Measurements from ENCODE around the gene GPC6. TPM values are rescaled to one million over a fixed set of nuclear protein-coding genes. Genes with fewer than 3 reads are reported as not detected.

The GPC6 gene
- total RNA-seq, 1 donor from 2014 or later: 8.4 TPM

GRCh38 chr13:93364166-93364565, 137.6 kb downstream of the GPC6 start:
- intact Hi-C loops (cut with DNase I): no loop called here
- no peak overlapping the region for H3K4me3 ChIP-seq
- no peak for ATAC-seq
- H3K36me3 ChIP-seq: no peaks in the 10 kb centered on the region
- no peaks in the 10 kb centered on the region for H3K27me3 ChIP-seq
- DNase-seq: no peak
- H3K27ac ChIP-seq: no peak overlapping the region
- TF ChIP-seq, protein P1, sequence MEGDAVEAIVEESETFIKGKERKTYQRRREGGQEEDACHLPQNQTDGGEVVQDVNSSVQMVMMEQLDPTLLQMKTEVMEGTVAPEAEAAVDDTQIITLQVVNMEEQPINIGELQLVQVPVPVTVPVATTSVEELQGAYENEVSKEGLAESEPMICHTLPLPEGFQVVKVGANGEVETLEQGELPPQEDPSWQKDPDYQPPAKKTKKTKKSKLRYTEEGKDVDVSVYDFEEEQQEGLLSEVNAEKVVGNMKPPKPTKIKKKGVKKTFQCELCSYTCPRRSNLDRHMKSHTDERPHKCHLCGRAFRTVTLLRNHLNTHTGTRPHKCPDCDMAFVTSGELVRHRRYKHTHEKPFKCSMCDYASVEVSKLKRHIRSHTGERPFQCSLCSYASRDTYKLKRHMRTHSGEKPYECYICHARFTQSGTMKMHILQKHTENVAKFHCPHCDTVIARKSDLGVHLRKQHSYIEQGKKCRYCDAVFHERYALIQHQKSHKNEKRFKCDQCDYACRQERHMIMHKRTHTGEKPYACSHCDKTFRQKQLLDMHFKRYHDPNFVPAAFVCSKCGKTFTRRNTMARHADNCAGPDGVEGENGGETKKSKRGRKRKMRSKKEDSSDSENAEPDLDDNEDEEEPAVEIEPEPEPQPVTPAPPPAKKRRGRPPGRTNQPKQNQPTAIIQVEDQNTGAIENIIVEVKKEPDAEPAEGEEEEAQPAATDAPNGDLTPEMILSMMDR (IDR thresholded peaks at IDR 0.05): no peak
- H3K9me3 ChIP-seq: no peaks in the 10 kb centered on the region
- H3K4me1 ChIP-seq: no peaks in the 10 kb centered on the region

DNA sequence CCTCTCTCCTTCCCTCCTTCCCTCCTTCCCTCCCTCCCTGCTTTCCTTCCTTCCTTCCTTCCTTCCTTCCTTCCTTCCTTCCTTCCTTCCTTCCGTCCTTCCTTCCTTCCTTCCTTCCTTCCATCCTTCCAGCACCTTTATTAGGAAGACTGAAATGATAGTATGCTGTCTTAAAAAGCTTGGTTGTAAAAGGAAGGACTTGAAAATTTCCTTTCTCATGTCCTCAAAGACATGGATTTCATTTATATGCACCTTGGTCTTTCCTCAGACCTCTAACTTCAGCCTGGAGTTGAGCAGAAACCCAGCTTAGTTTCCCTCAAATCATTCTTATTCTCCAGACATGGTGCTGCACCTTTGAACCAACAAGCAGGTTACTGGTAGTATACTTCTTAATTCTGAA, 141.7 kb downstream of the GPC6 start:
- Histone ChIP-seq H3K4me1 (no peaks in the 10 kb centered on the region), H3K27ac (no peak overlapping the region), H3K4me3 (no peak overlapping the region), H3K27me3 (no peaks in the 10 kb centered on the region), H3K36me3 (no peaks in the 10 kb centered on the region), H3K9me3 (no peaks in the 10 kb centered on the region)
- DNase-seq (no peak), ATAC-seq (no peak)
- intact Hi-C loops (cut with DNase I): no loop called here
- TF ChIP-seq, protein P1 (IDR thresholded peaks at IDR 0.05): no peak

- TF ChIP-seq, protein P1 (IDR thresholded peaks at IDR 0.05): no peak
- H3K27me3 ChIP-seq: no peaks in the 10 kb centered on the region
- H3K9me3 ChIP-seq: no peaks in the 10 kb centered on the region
- H3K27ac ChIP-seq: no peak overlapping the region
- H3K4me1 ChIP-seq: no peaks in the 10 kb centered on the region
- no peak for ATAC-seq
- no peaks in the 10 kb centered on the region for H3K36me3 ChIP-seq
- no peak for DNase-seq
- no peak overlapping the region for H3K4me3 ChIP-seq
- intact Hi-C loops (cut with DNase I): no loop called here
These were observed 142.1 kb downstream of the GPC6 start for GRCh38 chr13:93368718-93369117.

GRCh38 chr13:93372856-93373255, 146.2 kb downstream of the GPC6 start:
- Histone ChIP-seq H3K4me3 (no peak overlapping the region), H3K4me1 (no peaks in the 10 kb centered on the region), H3K27me3 (no peaks in the 10 kb centered on the region), H3K27ac (no peak overlapping the region), H3K36me3 (no peaks in the 10 kb centered on the region), H3K9me3 (no peaks in the 10 kb centered on the region)
- intact Hi-C loops (cut with DNase I): no loop called here
- no peak for DNase-seq
- no peak for ATAC-seq
- TF ChIP-seq, protein P1 (IDR thresholded peaks at IDR 0.05): no peak

DNA sequence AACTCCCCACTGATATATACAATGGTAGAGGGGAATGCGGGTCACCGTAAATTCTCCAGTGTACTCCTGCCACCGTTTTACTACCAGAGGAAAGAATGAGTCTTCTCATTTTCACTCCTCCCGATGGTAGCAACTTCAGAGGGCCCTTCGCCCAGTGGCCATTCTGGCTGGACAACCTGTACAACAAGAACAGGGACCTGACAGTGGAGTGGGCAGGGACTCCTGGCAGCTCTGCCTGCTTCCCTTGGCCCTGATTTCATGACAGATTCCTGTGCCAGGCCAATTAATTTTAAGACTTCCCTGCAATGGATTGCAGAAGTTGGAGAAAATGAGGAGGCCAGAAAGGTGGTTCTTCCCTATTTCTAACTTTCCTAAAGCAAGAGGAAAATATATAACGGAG, 148.9 kb downstream of the GPC6 start:
- H3K4me3 ChIP-seq: no peak overlapping the region
- DNase-seq: no peak
- no peak for ATAC-seq
- H3K4me1 ChIP-seq: no peaks in the 10 kb centered on the region
- no peaks in the 10 kb centered on the region for H3K27me3 ChIP-seq
- TF ChIP-seq, protein P1 (IDR thresholded peaks at IDR 0.05): no peak
- H3K9me3 ChIP-seq: no peaks in the 10 kb centered on the region
- no peak overlapping the region for H3K27ac ChIP-seq
- H3K36me3 ChIP-seq: no peaks in the 10 kb centered on the region
- intact Hi-C loops (cut with DNase I): no loop called here

GRCh38 chr13:93377196-93377595, 150.6 kb downstream of the GPC6 start:
- DNase-seq: no peak
- ATAC-seq: no peak
- intact Hi-C loops (cut with DNase I): no loop called here

More at GRCh38 chr13:93377196-93377595, 150.6 kb downstream of the GPC6 start:
- no peaks in the 10 kb centered on the region for H3K36me3 ChIP-seq
- no peak overlapping the region for H3K27ac ChIP-seq
- H3K4me3 ChIP-seq: no peak overlapping the region
- TF ChIP-seq, protein P1 (IDR thresholded peaks at IDR 0.05): no peak
- no peaks in the 10 kb centered on the region for H3K4me1 ChIP-seq
- no peaks in the 10 kb centered on the region for H3K9me3 ChIP-seq
- H3K27me3 ChIP-seq: no peaks in the 10 kb centered on the region

Measured in upper lobe of right lung (tissue), 1 donor.